ENCODE results near the gene STARD7.

STARD7 gene

DNA sequence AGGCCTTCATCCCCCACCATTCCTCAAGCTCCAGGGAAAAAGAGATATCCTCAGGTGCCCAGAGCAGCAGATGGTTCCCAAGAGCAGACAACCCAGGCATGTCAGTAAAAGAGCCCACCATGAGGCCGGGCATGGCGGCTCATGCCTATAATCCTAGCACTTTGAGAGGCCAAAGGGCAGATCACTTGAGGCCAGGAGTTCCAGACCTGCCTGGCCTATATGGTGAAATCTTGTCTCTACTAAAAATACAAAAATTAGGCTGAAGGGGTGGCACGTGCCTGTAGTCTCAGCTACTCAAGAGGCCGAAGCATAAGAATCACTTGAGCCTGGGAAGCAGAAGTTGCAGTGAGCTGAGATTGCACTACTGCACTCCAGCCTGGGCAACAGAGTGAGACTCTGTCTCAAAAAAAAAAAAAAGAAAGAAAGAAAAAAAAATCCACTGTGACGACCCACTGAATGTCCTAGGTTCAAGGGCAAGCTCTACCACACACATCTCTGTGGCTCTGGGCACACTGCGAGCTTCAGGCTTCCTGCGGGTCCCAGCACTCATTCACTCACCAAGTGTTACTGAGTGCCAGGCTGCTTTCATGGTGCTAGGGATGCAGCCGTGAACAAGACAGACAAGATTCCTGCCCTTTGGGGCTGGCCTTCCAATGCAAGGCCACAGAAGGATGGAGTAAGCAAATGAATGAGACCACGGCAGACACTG lies 56.9 kb downstream of the STARD7 start:
- Histone ChIP-seq H3K27me3 (no peaks in the 10 kb centered on the region), H3K4me1 (peaks cover 19% of the 10 kb centered on the region), H3K9me3 (no peaks in the 10 kb centered on the region), H3K36me3 (no peaks in the 10 kb centered on the region), H3K4me3 (ENCODE audit: low read depth, low read length) (no peak overlapping the region)
- no peak for TF ChIP-seq CTCF (IDR thresholded peaks at IDR 0.05; ENCODE audit: low read depth, low read length)
- no peak for DNase-seq

DNA sequence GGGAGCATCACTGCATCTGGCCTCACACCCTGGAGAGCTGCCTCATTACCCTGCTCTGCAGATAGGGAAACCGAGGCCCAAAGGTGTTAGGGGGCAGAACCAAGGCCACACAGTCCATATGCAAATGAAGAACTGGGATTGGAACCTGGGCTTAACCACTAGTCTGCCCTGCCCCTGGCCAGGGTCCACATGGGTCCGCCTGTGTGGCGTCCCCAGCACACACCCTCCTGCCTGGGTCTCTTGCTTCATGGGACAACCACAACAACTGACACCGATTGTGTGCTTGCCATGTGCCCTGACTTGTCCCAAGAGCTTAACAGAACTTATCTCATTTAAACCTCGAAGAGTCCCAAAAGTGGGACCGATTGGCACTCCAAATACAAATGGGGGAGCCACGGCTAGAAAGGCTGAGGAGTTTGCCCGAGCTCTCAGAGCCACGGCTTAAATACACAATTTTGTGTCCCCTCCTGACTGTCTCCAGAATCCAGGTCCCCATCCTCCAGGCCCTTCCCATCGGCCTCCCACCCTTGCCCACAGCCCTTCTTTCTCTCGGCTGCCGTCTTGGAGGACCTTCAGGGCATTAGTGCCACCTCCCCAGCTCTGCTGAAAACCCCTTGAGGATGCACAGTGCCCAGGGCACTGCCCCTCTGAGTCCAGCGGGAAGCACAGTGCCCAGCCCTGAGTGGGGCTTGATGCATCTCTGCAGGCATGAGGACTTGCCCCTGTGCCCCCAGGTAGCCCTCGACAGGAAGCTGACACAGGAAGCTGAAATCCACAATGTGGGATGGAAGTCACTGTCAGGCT lies 57.6 kb downstream of the STARD7 start:
- DNase-seq: no peak
- no peaks in the 10 kb centered on the region for H3K36me3 ChIP-seq
- H3K4me1 ChIP-seq: peaks cover 23% of the 10 kb centered on the region
- H3K27me3 ChIP-seq: no peaks in the 10 kb centered on the region
- H3K9me3 ChIP-seq: no peaks in the 10 kb centered on the region
- no peak for TF ChIP-seq CTCF (IDR thresholded peaks at IDR 0.05; ENCODE audit: low read depth, low read length)
- no peak overlapping the region for H3K4me3 ChIP-seq (ENCODE audit: low read depth, low read length)

DNA sequence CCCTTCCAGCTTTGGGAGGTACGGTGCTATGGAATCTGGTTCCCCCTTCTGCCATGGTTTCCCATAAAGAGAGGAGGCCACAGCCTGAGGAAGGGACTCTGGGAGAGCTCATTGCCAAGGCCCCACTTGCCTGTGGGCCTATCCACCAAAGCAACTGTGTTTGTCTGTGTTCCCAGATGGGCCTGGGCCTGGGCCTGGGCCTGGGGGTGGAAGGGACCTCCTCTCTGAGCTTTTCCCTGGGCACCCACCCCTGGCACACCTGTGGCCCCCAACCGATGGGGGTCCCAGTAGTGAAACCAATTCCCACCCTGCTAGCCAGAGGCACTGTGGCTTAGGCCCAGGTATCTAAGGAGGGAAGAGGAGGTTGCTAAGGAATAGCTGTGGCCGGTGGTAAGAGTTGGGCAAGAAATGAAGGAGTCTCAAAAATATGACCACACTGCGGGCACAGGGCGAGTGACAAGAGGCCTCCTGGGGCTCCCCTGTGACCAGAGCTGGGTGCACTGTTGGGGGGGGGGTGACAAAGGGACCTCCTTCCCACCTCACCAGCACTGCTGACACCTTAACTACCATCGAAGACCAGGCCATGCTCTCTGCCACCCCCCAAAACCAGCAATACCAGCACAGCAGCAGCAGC lies 58.5 kb downstream of the STARD7 start:
- H3K36me3 ChIP-seq: no peaks in the 10 kb centered on the region
- no peak for TF ChIP-seq CTCF (IDR thresholded peaks at IDR 0.05; ENCODE audit: low read depth, low read length)
- no peak for DNase-seq
- no peak overlapping the region for H3K4me3 ChIP-seq (ENCODE audit: low read depth, low read length)
- H3K27me3 ChIP-seq: no peaks in the 10 kb centered on the region
- H3K4me1 ChIP-seq: peaks cover 23% of the 10 kb centered on the region
- no peaks in the 10 kb centered on the region for H3K9me3 ChIP-seq

DNA sequence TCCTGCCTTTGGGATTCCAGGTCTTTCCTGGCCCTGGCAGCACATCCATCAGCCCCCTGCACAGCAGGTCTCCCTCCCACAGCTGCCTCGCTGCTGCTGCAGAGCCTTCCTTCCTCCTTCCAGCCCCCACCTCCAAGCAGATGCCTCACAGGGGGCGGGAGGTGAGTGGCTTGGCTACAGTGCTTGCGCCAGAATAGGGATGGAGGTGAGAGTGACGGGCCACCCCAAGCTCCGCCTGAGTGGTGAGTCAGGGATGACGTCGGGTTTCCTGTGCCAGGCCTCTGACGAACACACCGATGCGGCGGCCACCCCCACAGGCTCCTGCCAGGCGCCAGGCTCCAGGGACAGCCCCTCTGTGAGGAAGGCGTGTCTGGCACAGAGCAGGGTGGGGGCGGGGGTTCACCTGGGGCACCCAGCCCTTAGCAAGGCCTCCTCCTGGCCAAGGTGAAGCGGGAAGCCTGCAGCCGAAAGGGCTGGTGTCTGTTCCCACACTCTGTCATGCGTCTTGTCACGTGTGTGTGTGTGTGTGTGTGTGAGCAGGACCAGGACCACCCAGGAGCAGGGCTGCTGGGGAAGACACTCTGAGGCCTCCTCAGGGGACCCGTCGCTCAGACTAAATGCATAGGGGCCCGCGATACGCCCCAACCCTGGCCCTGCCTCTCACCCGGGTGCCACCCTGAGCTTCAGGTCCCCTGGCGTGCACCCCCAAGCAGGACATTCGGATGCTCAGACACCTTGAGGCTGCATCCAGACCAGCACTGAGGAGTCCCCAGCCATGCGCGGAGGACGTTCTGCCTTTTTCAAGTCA lies 60.0 kb downstream of the STARD7 start:
- H3K9me3 ChIP-seq: no peaks in the 10 kb centered on the region
- peak; percentile 85 for DNase-seq
- TF ChIP-seq CTCF (IDR thresholded peaks at IDR 0.05; ENCODE audit: low read depth, low read length): no peak
- no peaks in the 10 kb centered on the region for H3K36me3 ChIP-seq
- H3K27me3 ChIP-seq: no peaks in the 10 kb centered on the region
- H3K4me3 ChIP-seq (ENCODE audit: low read depth, low read length): peak overlapping the region; percentile 16; the same call in 1 of the 2 replicates
- peaks cover 23% of the 10 kb centered on the region for H3K4me1 ChIP-seq

GRCh38 chr2:96147593-96148201 lies 60.9 kb downstream of the STARD7 start:
- peaks cover 23% of the 10 kb centered on the region for H3K4me1 ChIP-seq

More at GRCh38 chr2:96147593-96148201, 60.9 kb downstream of the STARD7 start:
- Histone ChIP-seq H3K9me3 (no peaks in the 10 kb centered on the region), H3K27me3 (no peaks in the 10 kb centered on the region), H3K36me3 (no peaks in the 10 kb centered on the region), H3K4me3 (ENCODE audit: low read depth, low read length) (no peak overlapping the region)
- DNase-seq: no peak
- no peak for TF ChIP-seq CTCF (IDR thresholded peaks at IDR 0.05; ENCODE audit: low read depth, low read length)
